ENCODE data around the gene MYBPC1.

DNA sequence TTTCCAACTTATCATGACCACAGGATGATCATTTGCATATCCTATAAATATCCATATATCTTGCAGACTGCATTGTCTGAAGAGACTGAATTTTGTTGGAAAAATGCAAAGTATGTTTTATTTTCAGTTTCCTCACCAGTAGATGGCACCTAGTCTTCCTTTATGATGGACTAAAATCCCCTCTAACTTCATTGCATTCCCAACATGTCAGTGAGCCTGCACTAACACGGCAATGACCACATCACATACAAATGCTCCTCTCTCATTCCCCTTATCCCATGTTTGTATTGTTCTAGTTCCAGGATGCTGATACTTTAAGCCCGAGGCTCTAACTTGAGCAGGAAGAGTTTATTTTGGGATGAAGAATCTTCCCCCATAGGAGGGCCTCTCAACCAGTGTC, 24.7 kb upstream of the MYBPC1 start:
- TF ChIP-seq, protein P1, sequence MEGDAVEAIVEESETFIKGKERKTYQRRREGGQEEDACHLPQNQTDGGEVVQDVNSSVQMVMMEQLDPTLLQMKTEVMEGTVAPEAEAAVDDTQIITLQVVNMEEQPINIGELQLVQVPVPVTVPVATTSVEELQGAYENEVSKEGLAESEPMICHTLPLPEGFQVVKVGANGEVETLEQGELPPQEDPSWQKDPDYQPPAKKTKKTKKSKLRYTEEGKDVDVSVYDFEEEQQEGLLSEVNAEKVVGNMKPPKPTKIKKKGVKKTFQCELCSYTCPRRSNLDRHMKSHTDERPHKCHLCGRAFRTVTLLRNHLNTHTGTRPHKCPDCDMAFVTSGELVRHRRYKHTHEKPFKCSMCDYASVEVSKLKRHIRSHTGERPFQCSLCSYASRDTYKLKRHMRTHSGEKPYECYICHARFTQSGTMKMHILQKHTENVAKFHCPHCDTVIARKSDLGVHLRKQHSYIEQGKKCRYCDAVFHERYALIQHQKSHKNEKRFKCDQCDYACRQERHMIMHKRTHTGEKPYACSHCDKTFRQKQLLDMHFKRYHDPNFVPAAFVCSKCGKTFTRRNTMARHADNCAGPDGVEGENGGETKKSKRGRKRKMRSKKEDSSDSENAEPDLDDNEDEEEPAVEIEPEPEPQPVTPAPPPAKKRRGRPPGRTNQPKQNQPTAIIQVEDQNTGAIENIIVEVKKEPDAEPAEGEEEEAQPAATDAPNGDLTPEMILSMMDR (IDR thresholded peaks at IDR 0.05; ENCODE audit: low read depth, low read length), result peak; percentile 1
- TF ChIP-seq POLR2A (IDR thresholded peaks at IDR 0.05; ENCODE audit: extremely low read depth, insufficient read length), result no peak
- TF ChIP-seq, protein P2, sequence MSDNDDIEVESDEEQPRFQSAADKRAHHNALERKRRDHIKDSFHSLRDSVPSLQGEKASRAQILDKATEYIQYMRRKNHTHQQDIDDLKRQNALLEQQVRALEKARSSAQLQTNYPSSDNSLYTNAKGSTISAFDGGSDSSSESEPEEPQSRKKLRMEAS (IDR thresholded peaks at IDR 0.05; ENCODE audit: low read depth, low read length), result no peak
- TF ChIP-seq MYC (IDR thresholded peaks at IDR 0.05; ENCODE audit: low read depth, low read length), result no peak
